H1 (cell line): ENCODE results near the gene L3MBTL3. TPM values are rescaled to one million over a fixed set of nuclear protein-coding genes. Genes with fewer than 3 reads are reported as not detected.

Experiments
- CTCF ChIA-PET: fragments of 300-600 bp; sonication (Branson Sonifier 250); formaldehyde crosslinking; loops from one replicate; lab custom pipeline; 2021; ENCODE audit not compliant: partially characterized antibody; lab: Charles Lee
- POLR2A ChIA-PET: fragments of 300-600 bp; sonication (Branson Sonifier 250); formaldehyde crosslinking; loops from one replicate; lab custom pipeline; 2021; ENCODE audit warnings: inconsistent platforms; ENCODE audit not compliant: partially characterized antibody; lab: Charles Lee
- DNase-seq, 2 experiments: peaks; one replicate each; pipeline versions ENCODE4 v3.0.0 to v3.0.0-alpha.2; 2010 to 2022; ENCODE audit warnings: low spot score in 2 of 2, low read depth in 1 of 2, mixed read lengths in 1 of 2
- FAIRE-seq: peaks from 2 replicates; lab custom pipeline; 2011; peaks lifted over from hg19 to GRCh38; lab: Jason Lieb, UNC
- H2AFZ ChIP-seq: 2 replicates; pipeline ENCODE4 v1.8.1; 2012; ENCODE audit warnings: low read length, inconsistent platforms
- H2AK5ac ChIP-seq: 2 replicates; pipeline ENCODE4 v1.6.1; 2013; ENCODE audit warnings: low read depth, low read length
- H2BK120ac ChIP-seq: replicated peaks from 2 replicates; pipeline ENCODE3; 2013; ENCODE audit warnings: low read depth, low read length, inconsistent platforms
- H2BK12ac ChIP-seq: 2 replicates; pipeline ENCODE4 v1.6.1; 2013; ENCODE audit warnings: low read depth, low read length
- H2BK15ac ChIP-seq: 2 replicates; pipeline ENCODE4 v1.6.1; 2013; ENCODE audit warnings: low read length
- H2BK20ac ChIP-seq: 2 replicates; pipeline ENCODE4 v1.6.1; 2013; ENCODE audit warnings: low read length
- H2BK5ac ChIP-seq: 2 replicates; pipeline ENCODE4 v1.6.1; 2013; ENCODE audit warnings: low read depth, low read length
- H3K14ac ChIP-seq: 2 replicates; pipeline ENCODE4 v1.6.1; 2013; ENCODE audit warnings: inconsistent platforms; ENCODE audit not compliant: insufficient read length
- H3K18ac ChIP-seq: 2 replicates; pipeline ENCODE4 v1.6.1; 2013; ENCODE audit warnings: low read length; ENCODE audit errors: extremely low read depth
- H3K23ac ChIP-seq: 2 replicates; pipeline ENCODE4 v1.6.1; 2013; ENCODE audit warnings: inconsistent platforms; ENCODE audit not compliant: insufficient read length
- H3K23me2 ChIP-seq: 2 replicates; pipeline ENCODE4 v1.6.1; 2013; ENCODE audit warnings: low read depth, low read length
- H3K27ac ChIP-seq: 2 replicates; pipeline ENCODE4 v1.6.1; 2011; ENCODE audit warnings: low read depth, low read length, inconsistent platforms
- H3K27me3 ChIP-seq, 4 experiments: replicated peaks in 1 of 4; 1 replicate in 1 of 4; 2 replicates in 3 of 4; pipeline versions ENCODE4 v1.6.1 to v1.8.1; 2011 to 2013; ENCODE audit warnings: low read length in 3 of 4, mild to moderate bottlenecking in 3 of 4, inconsistent platforms in 2 of 4, mixed read lengths in 2 of 4, moderate library complexity in 1 of 4; ENCODE audit not compliant: control insufficient read depth in 3 of 4, insufficient read depth in 3 of 4; ENCODE audit errors: extremely low read depth in 1 of 4
- H3K36me3 ChIP-seq, 4 experiments: 2 replicates each; pipeline versions ENCODE4 v1.6.1 to v1.8.1; 2011 to 2013; ENCODE audit warnings: mild to moderate bottlenecking in 4 of 4, low read length in 3 of 4, moderate library complexity in 2 of 4, control low read depth in 1 of 4, inconsistent platforms in 1 of 4; ENCODE audit not compliant: insufficient read depth in 4 of 4, control insufficient read depth in 2 of 4
- H3K4ac ChIP-seq: replicated peaks from 2 replicates; pipeline ENCODE3; 2013; ENCODE audit warnings: low read length, low read depth, mixed read lengths, inconsistent platforms; ENCODE audit not compliant: insufficient read length
- H3K4me1 ChIP-seq, 4 experiments: replicated peaks in 1 of 4; 1 replicate in 1 of 4; 2 replicates in 3 of 4; pipeline versions ENCODE4 v1.6.1 to v1.8.1; 2011 to 2013; ENCODE audit warnings: low read length in 3 of 4, inconsistent platforms in 2 of 4, mixed read lengths in 1 of 4; ENCODE audit not compliant: insufficient read depth in 4 of 4, control insufficient read depth in 3 of 4
- H3K4me2 ChIP-seq, 2 experiments: 2 replicates each; pipeline versions ENCODE4 v1.6.1 to v1.8.1; 2011 to 2013; ENCODE audit warnings: low read depth in 2 of 2, low read length in 2 of 2, control low read depth in 1 of 2, inconsistent platforms in 1 of 2, mild to moderate bottlenecking in 1 of 2; ENCODE audit not compliant: insufficient read depth in 1 of 2
- H3K4me3 ChIP-seq, 4 experiments: fragments of 200-600, 300-600 bp in 1 of 4; sonication (generic), shearing (Covaris generic), sonication (Bioruptor Twin) in 1 of 4; 2 replicates each; pipeline versions ENCODE4 v1.5.1 to v1.8.1; 2011 to 2016; ENCODE audit warnings: low read length in 4 of 4, low read depth in 3 of 4, control low read depth in 2 of 4, inconsistent platforms in 2 of 4, mild to moderate bottlenecking in 2 of 4, mixed read lengths in 1 of 4, moderate library complexity in 1 of 4; ENCODE audit not compliant: insufficient read depth in 2 of 4; ENCODE audit errors: extremely low read depth in 1 of 4
- H3K56ac ChIP-seq: replicated peaks from 2 replicates; pipeline ENCODE3; 2013; ENCODE audit warnings: low read depth, mild to moderate bottlenecking, mixed read lengths, low read length, inconsistent platforms; ENCODE audit not compliant: insufficient read length
- H3K79me1 ChIP-seq: 2 replicates; pipeline ENCODE4 v1.6.1; 2013; ENCODE audit warnings: low read depth, low read length, control low read depth
- H3K79me2 ChIP-seq, 2 experiments: 2 replicates each; pipeline versions ENCODE4 v1.6.1 to v1.8.1; 2012 to 2013; ENCODE audit warnings: low read length in 2 of 2, mild to moderate bottlenecking in 2 of 2, inconsistent platforms in 1 of 2; ENCODE audit not compliant: insufficient read depth in 2 of 2, control insufficient read depth in 1 of 2
- H3K9ac ChIP-seq, 4 experiments: replicated peaks in 1 of 4; 1 replicate in 1 of 4; 2 replicates in 3 of 4; pipeline versions ENCODE4 v1.6.1 to v1.8.1; 2011 to 2013; ENCODE audit warnings: low read depth in 3 of 4, low read length in 3 of 4, control low read depth in 2 of 4, mild to moderate bottlenecking in 2 of 4, moderate library complexity in 2 of 4, inconsistent platforms in 1 of 4; ENCODE audit errors: extremely low read depth in 1 of 4
- H3K9me3 ChIP-seq, 2 experiments: 2 replicates each; pipeline versions ENCODE4 v1.6.1 to v1.8.1; 2012 to 2013; ENCODE audit warnings: mild to moderate bottlenecking in 2 of 2, moderate library complexity in 2 of 2, control low read depth in 1 of 2, inconsistent platforms in 1 of 2, low read depth in 1 of 2, low read length in 1 of 2, mixed read lengths in 1 of 2; ENCODE audit not compliant: insufficient read depth in 2 of 2
- H4K20me1 ChIP-seq, 2 experiments: replicated peaks in 1 of 2; 2 replicates each; pipeline versions ENCODE3 to v1.8.1; 2011 to 2013; ENCODE audit warnings: inconsistent platforms in 2 of 2, low read length in 2 of 2, mild to moderate bottlenecking in 1 of 2; ENCODE audit not compliant: insufficient read depth in 2 of 2, control insufficient read depth in 1 of 2
- H4K5ac ChIP-seq: 2 replicates; pipeline ENCODE4 v1.6.1; 2013; ENCODE audit warnings: low read length, low read depth, mixed read lengths, inconsistent platforms; ENCODE audit not compliant: insufficient read length
- H4K8ac ChIP-seq: 2 replicates; pipeline ENCODE4 v1.8.0; 2013; ENCODE audit warnings: mild to moderate bottlenecking, moderate library complexity, low read length, inconsistent platforms; ENCODE audit not compliant: insufficient read depth; ENCODE audit errors: extremely low read depth
- H4K91ac ChIP-seq: replicated peaks from 2 replicates; pipeline ENCODE3; 2013; ENCODE audit warnings: low read length, mixed read lengths, inconsistent platforms; ENCODE audit not compliant: insufficient read length
- CTCF ChIP-seq, 3 experiments: IDR thresholded peaks; 1 replicate in 2 of 3; 2 replicates in 1 of 3; pipeline versions ENCODE4 v1.5.1 to v1.6.1; 2011; ENCODE audit warnings: low read length in 3 of 3, mild to moderate bottlenecking in 3 of 3, inconsistent platforms in 2 of 3, low read depth in 1 of 3, moderate library complexity in 1 of 3; ENCODE audit not compliant: insufficient read depth in 1 of 3; ENCODE audit errors: control extremely low read depth in 1 of 3
- WGBS, 2 experiments: shearing (Covaris generic) in 1 of 2; methylation state at CpG; one replicate each; pipeline versions ENCODE4 v1.1.6 to v1.1.7; 2013 to 2015; ENCODE audit warnings: low lambda C conversion rate in 2 of 2, mixed read lengths in 2 of 2, inconsistent platforms in 1 of 2, low coverage in 1 of 2, missing lambda C conversion rate in 1 of 2; ENCODE audit not compliant: insufficient replicate concordance in 2 of 2, insufficient coverage in 1 of 2, insufficient read length in 1 of 2; ENCODE audit errors: extremely low coverage in 1 of 2, missing lambda C conversion rate in 1 of 2; 5-methylcytosine and 5-hydroxymethylcytosine counted together
- polyA plus RNA-seq, 7 experiments: library from polyadenylated mRNA; depleted of rRNA in 3 of 7; stranded (reverse) in 5 of 7; unstranded in 2 of 7; fragments of >200 nt in 5 of 7; fragments of 200-250 nt in 2 of 7; gene quantifications; 1 replicate in 5 of 7; 2 replicates in 1 of 7; 4 replicates in 1 of 7; pipeline versions ENCODE4 v1.2.1 to v1.2.3, GENCODE V29; 2011 to 2013; ENCODE audit warnings: missing spikeins in 2 of 7, mixed read lengths in 2 of 7
- total RNA-seq: library from RNA; stranded (reverse); fragmentation: NEBNext Ultra II Directional; extraction: Animal tissue kit (Norgen Biotek cat#: 25700); gene quantifications from 2 replicates; pipeline ENCODE4 v1.2.1, GENCODE V29; 2021

L3MBTL3 gene
- total and polyA plus RNA-seq, 2 of the 8 experiments (the other 6 are each of a cell fraction or from before 2014, with no cell fraction given): 3.9 to 17.2 TPM

DNA sequence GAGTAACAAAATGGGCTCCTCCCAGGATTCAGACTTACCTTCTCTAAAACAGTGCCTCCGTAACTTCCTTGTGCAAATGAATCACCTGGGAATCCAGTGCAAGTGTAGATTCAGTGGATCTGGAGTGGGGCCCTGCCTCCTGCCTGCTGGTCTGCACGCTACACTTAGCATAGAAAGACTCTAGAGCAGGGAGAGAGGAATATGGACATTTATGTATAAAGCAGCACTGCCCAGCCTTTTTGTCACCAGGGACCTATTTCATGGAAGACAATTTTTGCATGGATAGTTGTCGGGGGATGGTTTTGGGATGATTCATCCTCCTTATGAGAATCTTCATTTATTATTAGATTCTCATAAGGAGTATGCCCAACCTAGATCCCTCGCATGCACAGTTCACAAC lies 42.3 kb upstream of the L3MBTL3 start:
- Histone ChIP-seq H4K20me1 (no peaks in the 10 kb centered on the region), H3K9ac (no peak overlapping the region), H4K91ac (no peak overlapping the region), H2BK15ac (no peak overlapping the region), H3K27ac (no peak overlapping the region), H3K4me2 (no peak overlapping the region), H2AFZ (no peak overlapping the region), H3K36me3 (no peaks in the 10 kb centered on the region), H3K27me3 (no peaks in the 10 kb centered on the region), H3K4ac (no peak overlapping the region), H3K4me3 (no peak overlapping the region), H3K23me2 (no peaks in the 10 kb centered on the region), H3K23ac (no peak overlapping the region), H2BK20ac (no peak overlapping the region), H4K8ac (no peak overlapping the region), H3K9me3 (no peaks in the 10 kb centered on the region), H3K14ac (no peak overlapping the region), H2AK5ac (no peak overlapping the region), H2BK120ac (no peak overlapping the region), H3K56ac (no peak overlapping the region), H4K5ac (no peak overlapping the region), H3K79me2 (no peaks in the 10 kb centered on the region), H2BK5ac (no peak overlapping the region), H3K79me1 (no peaks in the 10 kb centered on the region), H3K18ac (no peak overlapping the region), H3K4me1 (no peaks in the 10 kb centered on the region), H2BK12ac (no peak overlapping the region)
- POLR2A ChIA-PET: no interaction called here
- no peak for DNase-seq
- WGBS, 2 experiments: 84% methylated on average over 4 of the region's 4 CpGs; no CpG with 5 or more reads in 1 of the 2 experiments
- CTCF ChIA-PET: no interaction called here
- TF ChIP-seq CTCF (IDR thresholded peaks at IDR 0.05; ENCODE audit: control extremely low read depth in 1 of 3, insufficient read depth in 1 of 3, low read depth in 1 of 3, low read length in 3 of 3): no peak
- FAIRE-seq: no peak
